Kidney epithelial cell (primary cell): Measurements from ENCODE around the gene IL17F. TPM values are rescaled to one million over a fixed set of nuclear protein-coding genes. Genes with fewer than 3 reads are reported as not detected.
A peak's percentile ranks its signal among the peaks of the same experiment; 100 is the strongest.

ENCODE experiments used
- DNase-seq: peaks from one replicate; pipeline ENCODE4 v3.0.0-alpha.2; 2010; ENCODE audit warnings: low read depth
- H3K27me3 ChIP-seq: 2 replicates; pipeline ENCODE4 v1.6.0; 2011; ENCODE audit warnings: low read length; ENCODE audit not compliant: control insufficient read depth, insufficient read depth
- H3K36me3 ChIP-seq: 2 replicates; pipeline ENCODE4 v1.5.1; 2011; ENCODE audit warnings: low read length; ENCODE audit not compliant: control insufficient read depth, insufficient read depth
- H3K4me3 ChIP-seq: 2 replicates; pipeline ENCODE4 v1.5.1; 2011; ENCODE audit warnings: low read depth, mild to moderate bottlenecking, control low read depth, low read length
- CTCF ChIP-seq: IDR thresholded peaks from 2 replicates; pipeline ENCODE4 v1.5.1; 2011; ENCODE audit warnings: mild to moderate bottlenecking, moderate library complexity, low read length, control low read depth, inconsistent platforms; ENCODE audit not compliant: insufficient read depth, poor library complexity, severe bottlenecking
- total RNA-seq: library from RNA; depleted of rRNA; stranded (reverse); fragments of >200 nt; gene quantifications from 2 replicates; pipeline ENCODE4 v1.2.3, GENCODE V29; 2015

IL17F gene
- total RNA-seq, 1 donor from 2014 or later, result not detected

- H3K36me3 ChIP-seq, result no peaks in the 10 kb centered on the region
- no peak for DNase-seq
- no peak overlapping the region for H3K4me3 ChIP-seq
- no peaks in the 10 kb centered on the region for H3K27me3 ChIP-seq
- no peak for TF ChIP-seq CTCF
These were observed 912 bp downstream of the IL17F start for GRCh38 chr6:52243282-52243893.

GRCh38 chr6:52241819-52242218 lies 2.5 kb downstream of the IL17F start:
- DNase-seq, result no peak
- Histone ChIP-seq H3K4me3 (no peak overlapping the region), H3K36me3 (no peaks in the 10 kb centered on the region), H3K27me3 (no peaks in the 10 kb centered on the region)
- TF ChIP-seq CTCF, result no peak

- Histone ChIP-seq H3K27me3 (no peaks in the 10 kb centered on the region), H3K4me3 (no peak overlapping the region), H3K36me3 (no peaks in the 10 kb centered on the region)
- TF ChIP-seq CTCF, result peak; percentile 84
- peak; percentile 58 for DNase-seq
These were observed 10.1 kb downstream of the IL17F start for GRCh38 chr6:52233975-52234823.

- Histone ChIP-seq H3K27me3 (no peaks in the 10 kb centered on the region), H3K36me3 (no peaks in the 10 kb centered on the region), H3K4me3 (no peak overlapping the region)
- no peak for DNase-seq
- TF ChIP-seq CTCF, result no peak
These were observed 11.3 kb downstream of the IL17F start for GRCh38 chr6:52233005-52233404.

GRCh38 chr6:52231406-52232127 lies 12.7 kb downstream of the IL17F start:
- Histone ChIP-seq H3K27me3 (no peaks in the 10 kb centered on the region), H3K36me3 (no peaks in the 10 kb centered on the region), H3K4me3 (no peak overlapping the region)
- DNase-seq, result no peak
- no peak for TF ChIP-seq CTCF
